ENCODE data around the gene SYPL1.

The SYPL1 gene

GRCh38 chr7:106068538-106068961 is 43.6 kb downstream of the SYPL1 start:
- DNase-seq (ENCODE audit: low read depth in 1 of 2, low spot score in 1 of 2), result no peak

GRCh38 chr7:106067678-106068077 is 44.4 kb downstream of the SYPL1 start:
- no peak for DNase-seq (ENCODE audit: low read depth in 1 of 2, low spot score in 1 of 2)

DNA sequence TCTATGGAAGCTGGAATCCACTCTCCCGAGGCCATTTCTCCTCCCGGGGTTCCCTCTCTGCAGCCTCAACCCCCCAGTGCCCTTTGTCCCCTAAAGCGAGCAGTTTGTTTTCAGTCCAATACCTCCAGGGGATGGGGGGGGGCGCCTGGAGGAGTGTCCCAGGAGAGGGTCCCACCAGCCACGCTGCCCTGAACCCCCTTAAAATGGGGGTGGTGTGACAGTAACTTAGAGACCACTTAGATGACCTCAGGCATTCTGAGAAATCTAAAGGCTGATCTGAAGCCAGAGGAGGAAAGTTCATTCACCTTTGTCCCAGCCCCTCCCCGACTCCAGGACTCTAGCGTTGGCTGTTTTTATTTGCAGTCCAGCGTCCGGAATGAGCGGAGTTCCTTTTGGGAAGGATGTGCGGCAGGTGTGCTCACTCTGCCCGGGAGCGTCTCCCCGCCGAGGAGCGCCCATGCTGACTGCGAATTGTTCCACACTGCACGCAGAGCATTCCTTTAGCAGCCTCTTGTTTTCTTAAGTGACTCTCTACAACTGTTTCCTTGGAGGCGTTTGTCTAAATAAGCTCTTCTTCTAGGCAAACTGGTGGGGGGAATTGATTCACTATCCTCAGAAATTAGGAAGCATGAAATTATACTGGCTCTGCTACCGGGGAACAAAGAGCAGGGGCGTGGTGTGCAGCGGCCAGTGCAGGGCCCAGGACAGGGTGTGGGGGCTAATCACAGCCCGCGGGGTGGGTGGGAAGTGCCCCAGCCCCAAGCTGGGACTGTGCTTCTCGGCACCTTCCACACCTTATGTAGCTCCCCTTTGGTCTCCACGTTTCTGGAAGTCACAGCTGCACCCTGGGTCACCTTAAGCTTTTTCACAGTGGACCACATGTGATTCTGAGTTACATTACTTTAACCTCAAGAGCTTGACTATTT is 46.3 kb downstream of the SYPL1 start:
- no peak for DNase-seq (ENCODE audit: low read depth in 1 of 2, low spot score in 1 of 2)

- DNase-seq (ENCODE audit: low read depth in 1 of 2, low spot score in 1 of 2), result no peak
These were observed 47.1 kb downstream of the SYPL1 start for GRCh38 chr7:106064771-106065574.

- no peak for DNase-seq (ENCODE audit: low read depth in 1 of 2, low spot score in 1 of 2)
These were observed 47.8 kb downstream of the SYPL1 start for GRCh38 chr7:106064316-106064715.

DNA sequence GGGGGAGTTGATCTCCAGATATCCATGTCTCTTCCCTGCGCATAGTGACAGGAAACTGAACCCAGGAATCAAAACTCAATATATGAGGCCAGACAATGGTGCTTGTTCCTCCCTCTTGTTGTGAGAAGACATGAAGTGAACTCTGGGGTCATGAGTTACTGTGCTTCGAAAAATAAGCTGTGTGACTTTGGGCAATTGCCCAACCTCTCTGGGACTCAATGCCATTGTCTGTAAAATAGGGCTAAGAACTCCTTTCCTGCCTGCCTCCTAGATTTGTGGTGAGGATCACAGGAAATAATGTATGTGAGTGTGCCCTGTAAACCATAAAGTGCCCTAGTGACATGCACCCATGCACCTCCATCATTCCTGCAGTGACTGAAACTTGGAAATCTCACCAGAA is 48.4 kb downstream of the SYPL1 start:
- DNase-seq (ENCODE audit: low read depth in 1 of 2, low spot score in 1 of 2), result no peak

- DNase-seq (ENCODE audit: low read depth in 1 of 2, low spot score in 1 of 2), result no peak
These were observed 49.1 kb downstream of the SYPL1 start for GRCh38 chr7:106063024-106063423.

DNA sequence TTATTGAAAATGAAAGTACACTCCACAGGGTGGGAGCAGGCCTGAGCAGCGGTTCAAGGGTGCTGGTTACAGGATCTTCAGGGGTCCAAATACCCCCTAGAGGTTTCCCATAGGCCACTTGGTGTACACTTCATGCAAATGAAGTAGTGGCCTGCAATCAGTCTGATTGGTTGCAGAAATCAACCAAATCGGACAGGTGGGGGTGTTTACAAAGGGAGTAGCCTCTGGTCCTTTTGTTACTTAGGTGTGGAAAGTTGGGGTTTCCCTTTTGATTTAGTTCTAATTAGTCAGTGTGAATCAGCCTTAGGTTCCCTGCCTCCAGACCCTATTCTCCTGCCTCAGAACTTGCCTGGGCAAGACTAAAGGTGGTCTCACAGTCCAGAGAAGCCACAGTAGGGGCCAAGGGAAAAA is 49.6 kb downstream of the SYPL1 start:
- no peak for DNase-seq (ENCODE audit: low read depth in 1 of 2, low spot score in 1 of 2)

DNA sequence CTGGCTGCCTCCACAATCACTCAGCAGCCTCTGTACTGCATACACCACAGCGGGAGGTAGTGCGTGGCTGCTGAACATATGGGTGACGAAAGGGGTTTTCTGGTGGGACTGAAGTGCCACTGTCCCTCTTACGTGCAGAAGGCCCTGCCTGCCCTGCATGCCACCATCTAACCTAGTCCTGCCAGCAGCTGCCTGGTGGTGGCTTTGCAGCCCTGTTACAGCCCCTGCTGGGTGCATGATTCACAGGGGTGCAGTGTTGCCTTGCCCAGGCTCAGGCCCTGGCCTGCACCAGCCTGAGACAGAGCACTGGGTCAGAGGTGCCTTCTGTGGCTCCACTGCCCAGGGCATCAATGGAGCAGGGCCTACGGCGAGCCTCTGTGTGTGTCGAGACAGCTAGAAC is 50.1 kb downstream of the SYPL1 start:
- DNase-seq (ENCODE audit: low read depth in 1 of 2, low spot score in 1 of 2), result no peak

- no peak for DNase-seq (ENCODE audit: low read depth in 1 of 2, low spot score in 1 of 2)
These were observed 50.7 kb downstream of the SYPL1 start for GRCh38 chr7:106061301-106061979.

DNA sequence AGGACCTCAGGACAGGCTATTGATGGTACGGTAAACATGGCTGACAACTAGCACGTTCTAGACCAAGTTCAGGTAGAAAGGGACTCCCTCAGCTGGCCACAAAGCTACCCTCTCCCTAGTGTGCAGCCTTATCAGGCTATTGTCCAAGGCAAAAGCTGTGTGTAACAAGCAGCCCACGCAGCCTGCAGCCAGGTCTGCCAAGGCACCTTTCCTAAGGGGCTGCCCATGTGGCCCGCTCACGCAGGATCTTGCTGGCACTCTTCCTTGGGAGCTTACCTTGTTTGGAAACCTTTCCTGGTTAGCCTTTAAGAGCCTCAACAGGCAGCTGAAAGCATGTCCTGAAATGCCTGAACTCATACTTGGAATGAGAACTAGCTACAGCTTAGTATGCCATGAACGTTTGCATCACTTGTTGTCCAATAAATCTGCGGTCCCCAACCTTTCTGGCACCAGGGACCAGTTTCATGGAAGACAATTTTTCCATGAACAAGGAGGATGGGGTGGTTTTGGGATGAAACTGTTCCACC is 51.7 kb downstream of the SYPL1 start:
- DNase-seq (ENCODE audit: low read depth in 1 of 2, low spot score in 1 of 2), result no peak

DNA sequence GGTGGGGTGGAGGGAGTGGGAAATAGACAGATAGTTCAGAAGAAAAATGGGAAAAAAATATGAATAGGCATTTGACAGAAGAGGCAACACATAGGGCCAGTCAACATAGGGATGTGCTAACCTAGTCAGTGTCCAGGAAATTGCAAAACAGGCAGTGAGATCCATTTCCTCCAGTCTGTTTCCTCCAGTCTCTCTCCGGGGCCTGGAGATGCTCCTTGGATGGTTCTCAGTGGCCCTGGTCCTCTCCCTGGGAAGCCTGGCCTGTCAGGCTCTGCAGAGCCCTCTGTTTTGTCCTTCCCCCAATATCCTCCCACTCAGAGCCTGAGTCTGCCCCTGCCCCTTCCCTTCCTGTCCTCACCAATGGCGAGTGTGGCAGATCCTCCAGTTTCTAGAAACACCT is 52.6 kb downstream of the SYPL1 start:
- DNase-seq (ENCODE audit: low read depth in 1 of 2, low spot score in 1 of 2), result no peak

DNA sequence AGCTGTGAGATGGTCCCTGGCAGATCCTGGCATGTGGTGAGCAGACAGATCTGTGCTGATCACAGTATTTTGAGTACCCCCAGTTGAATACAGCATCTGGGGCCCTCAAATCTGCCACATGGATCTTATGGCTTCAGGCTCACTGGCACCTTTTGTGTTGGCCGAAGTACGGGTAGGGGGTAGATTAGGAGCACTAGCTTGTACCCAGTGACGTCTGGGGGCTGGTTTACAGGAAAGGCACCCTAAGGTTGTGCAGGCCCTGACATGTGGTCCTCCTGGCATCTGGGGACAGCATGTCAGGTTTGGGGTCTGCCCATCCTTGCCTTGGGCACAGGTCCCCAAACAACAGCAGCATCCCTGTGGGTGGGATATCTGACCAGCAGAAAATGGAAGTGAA is 53.2 kb downstream of the SYPL1 start:
- DNase-seq (ENCODE audit: low read depth in 1 of 2, low spot score in 1 of 2), result no peak

DNA sequence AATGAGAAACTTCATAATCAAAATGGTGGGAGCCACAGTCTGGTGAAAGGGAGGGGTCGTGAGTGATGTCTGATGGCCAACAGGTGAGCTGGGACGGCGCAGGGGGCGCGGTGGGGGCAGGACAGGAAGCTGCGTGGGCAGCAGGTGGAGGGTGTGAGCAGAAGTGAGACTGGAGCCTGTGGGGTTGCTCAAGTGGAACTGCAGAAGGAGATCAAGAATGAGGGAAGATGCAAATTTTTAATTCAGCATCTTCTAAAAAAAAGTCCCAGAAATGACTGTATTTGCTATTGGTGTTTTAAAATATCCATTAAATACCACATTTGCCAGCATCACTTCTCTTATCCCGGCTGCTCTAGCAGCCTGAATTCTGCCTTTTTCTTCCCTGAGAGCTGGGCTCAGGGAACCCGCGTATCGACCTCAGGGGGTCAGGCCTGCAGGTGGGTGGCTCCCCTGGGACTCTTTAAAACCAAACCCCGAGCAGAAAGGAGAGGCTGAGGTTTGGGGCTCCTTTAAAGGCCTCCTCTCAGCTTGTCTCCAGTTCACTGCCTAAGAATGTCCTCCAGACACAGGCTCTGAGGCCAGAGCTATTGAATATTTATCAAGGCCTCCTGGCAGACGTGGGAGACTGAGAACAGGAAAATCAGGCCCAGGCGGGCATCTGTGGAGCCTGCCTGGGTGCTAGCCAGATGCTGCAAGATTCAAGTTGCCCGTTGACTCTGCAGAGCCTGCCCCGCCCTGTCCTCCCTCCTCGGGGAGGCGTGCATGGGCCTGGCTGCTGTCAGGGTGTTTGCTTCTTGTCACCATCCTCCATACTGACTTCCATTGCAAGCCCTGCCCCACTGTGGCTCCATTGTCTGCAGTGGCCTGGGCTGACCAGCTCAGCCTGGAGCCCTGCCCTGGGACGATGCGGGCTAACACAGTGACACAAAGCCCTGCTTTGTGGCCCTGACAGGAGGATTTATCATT is 53.9 kb downstream of the SYPL1 start:
- DNase-seq (ENCODE audit: low read depth in 1 of 2, low spot score in 1 of 2), result no peak

- no peak for DNase-seq (ENCODE audit: low read depth in 1 of 2, low spot score in 1 of 2)
These were observed 54.7 kb downstream of the SYPL1 start for GRCh38 chr7:106057204-106057961.

DNA sequence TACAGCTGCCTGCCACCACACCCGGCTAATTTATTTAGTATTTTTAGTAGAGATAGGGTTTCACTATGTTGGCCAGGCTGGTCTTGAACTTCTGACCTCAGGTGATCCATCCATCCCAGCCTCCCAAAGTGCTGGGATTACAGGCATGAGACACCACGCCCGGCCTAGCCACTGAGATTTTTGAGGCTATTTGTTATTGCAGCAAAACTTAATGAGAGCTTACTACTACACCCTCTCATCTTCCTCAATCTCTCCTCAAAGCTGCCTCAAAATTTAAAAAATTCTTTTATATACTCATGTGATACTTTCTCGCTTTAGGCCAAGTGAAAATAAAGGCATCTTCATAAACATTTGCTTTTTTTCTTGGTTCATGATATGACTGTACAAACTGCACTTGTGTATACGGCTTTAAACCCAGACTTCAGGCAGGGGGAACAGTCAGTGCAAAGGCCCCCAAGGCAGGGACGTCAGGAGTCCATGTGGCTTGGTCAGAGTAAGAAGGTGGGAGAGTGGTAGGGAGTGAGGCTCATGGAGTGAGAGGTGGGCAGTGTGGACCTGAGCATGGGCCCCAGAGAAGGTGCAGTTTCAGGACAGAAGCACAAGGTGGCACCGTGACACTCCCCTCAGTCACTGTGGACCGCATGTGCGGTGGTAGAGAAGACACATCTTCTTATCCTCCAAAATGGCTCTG is 55.5 kb downstream of the SYPL1 start:
- peak; percentile 35 to 44 for DNase-seq (ENCODE audit: low read depth in 1 of 2, low spot score in 1 of 2)

- no peak for DNase-seq (ENCODE audit: low read depth in 1 of 2, low spot score in 1 of 2)
These were observed 57.1 kb downstream of the SYPL1 start for GRCh38 chr7:106054971-106055532.

GRCh38 chr7:106054156-106054910 is 57.8 kb downstream of the SYPL1 start:
- DNase-seq (ENCODE audit: low read depth in 1 of 2, low spot score in 1 of 2), result no peak

Data from activated T-helper 1 cell treated with anti-CD3 and anti-CD28 coated beads, Interleukin-2, amount 50 U/mL, for 16 hours (primary cell).